NCI-H345 treated with DMSO at 0.1 percent for 48 hours (cell line): ENCODE data around the gene HBG2.
"Not testable (repeated sequence)": the region's sequence is repeated elsewhere in the genome, so short reads cannot be mapped to it uniquely, and the experiment has no call there.

ENCODE experiments used
- DNase-seq: peaks from one replicate; lab custom pipeline; 2025; ENCODE audit not compliant: unreplicated experiment; lab: John Stamatoyannopoulos, UW

Gene HBG2

DNA sequence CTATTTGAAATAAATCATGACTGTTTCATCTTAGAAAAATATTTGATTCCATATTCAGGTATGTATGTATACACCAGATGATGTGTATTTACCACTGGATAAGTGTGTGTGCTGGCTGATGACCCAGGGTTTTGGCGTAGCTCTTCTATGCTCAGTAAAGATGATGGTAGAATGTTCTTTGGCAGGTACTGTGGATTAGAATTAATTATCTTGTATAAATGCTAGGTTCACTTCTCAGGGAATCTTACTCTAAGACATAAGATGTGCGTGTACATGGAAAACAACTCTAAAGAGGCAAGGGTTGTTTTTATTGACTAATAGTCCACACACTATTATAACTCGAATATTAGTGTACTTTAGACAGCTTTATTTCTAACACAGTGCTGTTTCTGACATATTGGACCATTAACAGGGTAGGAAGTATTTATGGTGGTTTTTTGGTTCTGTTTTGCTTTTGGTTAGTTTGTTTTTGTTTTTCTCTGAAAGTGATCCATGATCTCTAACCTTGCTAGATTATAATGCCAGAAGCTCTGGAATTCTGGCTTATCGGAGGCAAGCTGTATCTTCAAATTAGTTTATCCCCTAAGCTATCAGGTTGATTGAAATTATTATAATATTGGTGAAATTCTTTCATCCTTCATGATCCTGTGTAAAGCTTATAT, 3.9 kb downstream of the HBG2 start:
- DNase-seq: no peak

DNA sequence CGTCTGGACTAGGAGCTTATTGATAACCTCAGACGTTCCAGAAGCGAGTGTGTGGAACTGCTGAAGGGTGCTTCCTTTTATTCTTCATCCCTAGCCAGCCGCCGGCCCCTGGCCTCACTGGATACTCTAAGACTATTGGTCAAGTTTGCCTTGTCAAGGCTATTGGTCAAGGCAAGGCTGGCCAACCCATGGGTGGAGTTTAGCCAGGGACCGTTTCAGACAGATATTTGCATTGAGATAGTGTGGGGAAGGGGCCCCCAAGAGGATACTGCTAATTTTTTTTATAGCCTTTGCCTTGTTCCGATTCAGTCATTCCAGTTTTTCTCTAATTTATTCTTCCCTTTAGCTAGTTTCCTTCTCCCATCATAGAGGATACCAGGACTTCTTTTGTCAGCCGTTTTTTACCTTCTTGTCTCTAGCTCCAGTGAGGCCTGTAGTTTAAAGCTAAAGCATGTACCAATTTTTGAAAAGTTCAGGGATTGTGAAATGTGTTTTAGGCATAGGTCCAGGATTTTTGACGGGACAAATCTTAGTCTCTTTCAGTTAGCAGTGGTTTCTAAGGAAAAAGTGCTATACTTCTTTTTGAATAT, 4.7 kb downstream of the HBG2 start, which contains the start of gene HBG1:
Gene HBG1, minus strand, starts transcription at position 51 of the 590 bp plus-strand sequence. CDS start 53 bp downstream, outside the sequence.
- not testable (repeated sequence) for DNase-seq

DNA sequence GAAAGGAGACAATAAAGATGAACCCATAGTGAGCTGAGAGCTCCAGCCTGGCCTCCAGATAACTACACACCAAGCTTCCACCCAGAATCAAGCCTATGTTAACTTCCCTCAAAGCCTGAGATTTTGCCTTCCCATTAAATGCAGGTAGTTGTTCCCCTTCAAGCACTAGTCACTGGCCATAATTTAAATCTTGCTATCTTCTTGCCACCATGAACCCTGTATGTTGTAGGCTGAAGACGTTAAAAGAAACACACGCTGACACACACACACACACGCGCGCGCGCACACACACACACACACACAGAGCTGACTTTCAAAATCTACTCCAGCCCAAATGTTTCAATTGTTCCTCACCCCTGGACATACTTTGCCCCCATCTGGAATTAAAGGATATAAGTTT, 6.1 kb downstream of the HBG2 start:
- not testable (repeated sequence) for DNase-seq

DNA sequence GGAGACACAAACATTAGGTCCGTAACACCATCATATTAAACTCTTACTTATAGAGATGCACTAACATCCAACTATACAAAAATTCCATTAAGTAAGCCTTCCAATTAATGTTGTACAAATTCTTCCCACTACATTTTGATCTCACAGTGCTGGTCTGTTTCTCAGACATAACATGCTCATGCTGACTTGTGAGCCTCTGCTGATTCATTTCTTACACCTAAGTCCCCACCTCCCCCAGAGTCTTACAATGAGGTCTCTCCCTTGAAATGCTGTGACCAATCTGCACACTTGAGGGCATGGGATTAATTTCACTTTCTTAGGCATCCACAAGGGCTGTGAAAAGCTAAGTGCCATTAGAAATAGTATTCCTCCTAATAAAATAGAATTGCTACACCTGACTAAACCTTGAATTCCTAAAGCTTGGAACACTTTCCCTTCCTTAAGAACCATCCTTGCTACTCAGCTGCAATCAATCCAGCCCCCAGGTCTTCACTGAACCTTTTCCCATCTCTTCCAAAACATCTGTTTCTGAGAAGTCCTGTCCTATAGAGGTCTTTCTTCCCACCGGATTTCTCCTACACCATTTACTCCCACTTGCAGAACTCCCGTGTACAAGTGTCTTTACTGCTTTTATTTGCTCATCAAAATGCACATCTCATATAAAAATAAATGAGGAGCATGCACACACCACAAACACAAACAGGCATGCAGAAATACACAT, 6.9 kb downstream of the HBG2 start:
- no peak for DNase-seq

DNA sequence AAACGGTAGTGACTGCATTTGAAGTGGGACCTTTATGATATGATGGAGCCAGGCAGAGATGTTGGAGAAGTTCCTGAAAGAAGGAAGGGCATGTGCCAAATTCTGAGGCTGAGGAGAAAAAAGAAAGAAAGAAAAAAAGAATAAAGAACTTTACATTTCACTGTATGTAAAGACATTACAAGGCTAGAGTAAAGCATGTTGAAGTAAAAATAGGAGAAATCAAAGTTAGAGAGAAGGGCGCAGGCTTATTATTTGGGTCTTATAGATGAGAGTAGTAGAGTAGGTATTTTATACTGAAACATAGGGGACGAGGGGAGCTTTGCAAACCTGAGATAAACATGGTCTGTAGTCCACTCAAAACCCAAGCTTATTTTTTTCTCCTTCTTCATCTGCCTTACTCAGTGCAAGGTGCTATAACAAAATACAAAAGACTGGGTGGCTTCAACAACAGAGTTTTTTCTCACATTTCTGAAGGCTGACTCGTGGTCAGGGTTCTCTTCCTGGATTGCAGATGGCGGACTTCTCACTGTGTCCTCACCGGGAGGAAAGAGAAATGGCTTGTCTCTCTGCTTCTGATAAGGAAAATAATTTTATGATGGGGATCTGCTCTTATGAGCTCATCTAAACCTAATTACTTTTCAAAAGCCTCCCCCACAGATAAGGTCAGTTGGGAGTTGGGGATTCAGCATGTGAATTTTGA, 7.7 kb downstream of the HBG2 start:
- no peak for DNase-seq

DNA sequence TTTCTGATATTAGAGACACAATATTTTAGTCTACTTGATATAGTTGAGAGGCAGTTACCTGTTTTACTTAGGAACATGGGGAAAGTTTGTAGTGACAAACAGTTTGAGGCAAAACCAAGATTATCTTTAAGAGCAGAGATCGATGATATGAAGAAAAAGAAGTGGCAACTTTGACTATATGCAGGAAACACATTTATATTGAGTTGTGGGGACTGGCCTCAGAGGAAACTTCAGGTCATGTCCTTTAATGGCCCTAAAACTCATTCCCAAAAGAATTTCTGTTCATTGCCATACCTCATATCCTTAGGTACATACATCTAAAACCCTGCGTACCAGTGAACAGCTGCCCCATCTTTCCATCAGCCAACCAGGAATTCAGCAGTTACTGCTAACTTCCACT, 9.4 kb downstream of the HBG2 start:
- DNase-seq: no peak

DNA sequence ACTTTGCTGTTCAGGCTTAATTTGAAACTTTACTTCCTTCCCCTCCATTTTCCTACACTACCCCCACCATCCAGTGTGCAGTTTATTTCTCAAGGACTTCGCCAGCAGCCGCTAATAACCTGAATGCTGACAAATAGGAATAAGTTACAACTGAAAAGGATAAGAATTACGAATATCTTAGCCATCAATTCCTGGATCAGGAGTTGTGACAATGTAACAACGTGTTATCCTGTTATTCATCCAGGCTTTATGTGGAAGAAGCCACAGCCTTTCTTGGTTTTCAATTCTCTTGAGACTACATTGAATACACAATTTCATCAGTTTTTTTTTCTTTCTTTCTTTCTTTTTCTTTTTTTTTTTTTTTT, 10.8 kb downstream of the HBG2 start:
- no peak for DNase-seq

DNA sequence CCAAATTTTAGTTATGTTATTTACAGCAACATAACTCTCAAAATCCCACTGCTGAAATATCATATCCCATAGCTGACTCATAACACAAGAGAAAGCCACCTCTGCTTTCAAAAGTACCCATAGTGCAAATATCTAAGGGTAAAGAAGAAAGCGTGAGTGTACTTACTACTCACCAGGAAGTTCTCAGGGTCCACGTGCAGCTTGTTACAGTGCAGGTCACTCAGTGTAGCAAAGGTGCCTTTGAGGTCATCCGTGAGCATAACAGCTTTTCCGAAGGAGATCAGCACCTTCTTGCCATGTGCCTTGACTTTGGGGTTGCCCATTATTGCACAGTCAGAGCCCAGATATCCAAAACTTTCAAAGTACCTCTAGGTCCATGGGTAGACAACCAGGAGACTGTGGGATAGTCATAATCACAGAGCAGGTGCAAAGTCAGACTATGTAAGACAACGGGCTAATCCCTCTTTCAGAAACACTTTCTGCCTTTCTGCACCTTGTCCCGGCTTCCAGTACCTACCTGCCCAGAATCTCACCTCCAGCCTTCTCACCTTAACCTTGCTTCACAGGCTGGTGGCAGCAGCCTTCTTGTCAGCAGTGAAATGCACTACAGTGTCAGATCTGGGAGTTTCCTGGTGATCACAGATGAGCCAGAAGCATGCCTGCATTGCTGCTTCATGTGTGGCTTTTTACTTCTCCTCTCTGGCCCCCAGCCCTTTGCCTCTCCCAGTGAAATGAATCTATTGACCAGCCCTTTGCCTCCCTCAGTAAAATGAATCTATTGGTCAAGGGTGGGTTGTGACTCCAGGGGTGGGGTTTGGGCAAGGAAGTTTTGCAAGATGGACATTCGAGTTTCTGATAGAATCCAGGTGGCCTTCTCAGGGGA, 11.4 kb downstream of the HBG2 start:
- DNase-seq: no peak

DNA sequence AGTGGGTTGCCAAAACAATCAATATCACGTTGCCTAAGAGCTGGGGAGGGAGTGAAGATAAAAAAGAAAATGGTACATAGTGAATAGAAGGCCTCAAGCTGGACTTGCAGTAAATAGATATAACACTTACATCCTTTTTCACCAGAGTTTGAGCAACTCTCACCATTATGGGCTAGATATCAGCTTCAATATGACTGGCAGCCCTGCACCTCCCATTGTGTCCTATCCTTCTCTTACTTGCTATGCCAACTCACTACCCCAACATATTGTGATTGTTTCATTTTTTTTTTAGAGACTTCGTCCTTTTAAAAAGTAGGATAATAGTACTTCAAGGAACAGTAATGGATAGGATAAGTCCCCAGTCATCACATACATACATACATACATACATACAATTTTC, 12.4 kb downstream of the HBG2 start:
- DNase-seq: no peak

DNA sequence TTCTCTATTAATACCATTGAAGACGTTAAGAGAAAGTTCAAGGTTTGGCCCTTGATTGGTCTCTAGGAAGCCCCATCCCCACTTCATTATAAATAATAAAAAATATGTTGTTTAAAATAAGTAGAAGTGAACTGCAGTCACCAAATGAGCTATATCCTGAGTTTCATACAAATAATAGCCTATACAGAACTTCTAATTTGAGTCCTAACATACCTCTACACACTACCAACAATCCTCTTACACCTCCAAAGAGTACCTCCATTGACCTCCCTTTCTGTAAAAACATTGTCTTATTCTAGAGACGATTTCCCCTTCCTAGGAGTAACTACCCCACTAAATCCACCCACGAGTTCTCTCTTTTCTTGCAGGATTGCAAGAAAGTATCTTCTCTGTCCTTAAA, 13.1 kb downstream of the HBG2 start:
- DNase-seq: no peak

DNA sequence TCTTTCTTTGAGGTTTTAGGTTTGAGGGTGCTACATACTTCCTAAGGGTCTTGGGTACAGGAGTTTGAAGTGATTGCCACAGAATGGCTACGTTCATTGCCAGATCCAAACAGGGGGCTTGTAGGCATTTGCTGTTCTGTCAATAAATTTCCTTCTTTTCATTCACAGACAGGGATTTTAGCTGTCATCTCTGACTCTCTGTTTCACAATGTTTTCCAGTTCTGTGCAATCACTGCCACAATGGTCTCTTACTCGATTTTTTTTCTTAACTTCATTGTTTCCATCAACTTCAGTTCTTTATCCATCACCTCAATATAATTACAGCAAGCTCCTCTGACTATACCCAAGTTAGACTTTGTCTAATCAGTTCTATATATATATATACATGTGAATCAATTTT, 14.1 kb downstream of the HBG2 start:
- DNase-seq: no peak

DNA sequence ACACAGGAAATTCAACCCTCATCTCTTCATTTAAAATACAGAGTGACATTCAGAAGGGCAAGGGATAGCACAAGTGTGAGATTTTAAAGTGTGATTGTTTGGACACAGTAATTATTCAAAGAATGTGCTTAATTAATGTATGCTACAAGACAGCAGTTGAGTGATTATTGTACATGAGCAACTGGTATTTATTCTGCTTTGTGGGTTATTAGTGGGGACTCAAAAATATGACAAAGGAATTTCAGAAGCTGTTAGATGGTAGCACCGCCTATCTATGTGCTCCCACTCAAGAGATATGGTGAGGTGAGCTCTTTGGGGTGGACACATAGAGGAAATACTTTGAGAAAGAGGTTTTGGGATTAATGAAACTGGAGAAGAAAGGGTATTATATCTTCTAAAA, 14.5 kb downstream of the HBG2 start:
- DNase-seq: no peak

DNA sequence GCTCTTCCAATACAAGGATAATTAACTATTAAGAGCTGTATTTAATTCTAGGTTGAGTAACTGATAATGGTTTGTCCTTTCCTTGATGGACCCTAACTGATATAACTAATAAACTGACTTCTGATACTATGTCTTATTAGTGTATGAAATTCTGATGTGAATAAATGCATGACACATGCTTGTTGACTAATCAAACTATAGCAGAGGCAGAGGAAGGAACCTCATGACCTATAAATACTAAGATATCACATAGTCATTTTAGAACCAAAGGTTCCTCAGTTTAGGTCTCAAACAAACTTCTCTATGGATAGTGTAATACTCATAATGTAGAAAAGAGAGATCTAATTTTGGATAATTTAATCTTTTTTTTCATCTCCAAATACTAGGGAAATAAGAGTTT, 15.5 kb downstream of the HBG2 start:
- DNase-seq: no peak

DNA sequence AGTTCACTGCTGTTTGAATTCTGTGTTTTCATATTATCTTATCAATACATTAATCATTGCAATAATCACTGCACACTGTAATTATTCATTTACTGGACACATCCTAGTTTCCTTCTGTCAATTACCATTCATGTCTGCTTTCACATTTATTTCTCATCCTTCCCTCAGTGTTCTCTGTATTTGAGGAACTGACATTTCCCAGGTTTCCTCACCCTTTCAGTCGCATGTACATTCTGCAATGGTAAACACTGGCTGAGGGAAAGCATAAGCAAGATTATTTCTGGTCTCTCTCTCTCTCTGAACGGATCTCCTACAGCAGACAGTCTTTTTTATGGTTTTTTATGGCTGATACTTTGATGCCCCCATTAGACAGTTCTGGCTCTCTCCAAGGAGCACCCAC, 16.1 kb downstream of the HBG2 start:
- DNase-seq: no peak

DNA sequence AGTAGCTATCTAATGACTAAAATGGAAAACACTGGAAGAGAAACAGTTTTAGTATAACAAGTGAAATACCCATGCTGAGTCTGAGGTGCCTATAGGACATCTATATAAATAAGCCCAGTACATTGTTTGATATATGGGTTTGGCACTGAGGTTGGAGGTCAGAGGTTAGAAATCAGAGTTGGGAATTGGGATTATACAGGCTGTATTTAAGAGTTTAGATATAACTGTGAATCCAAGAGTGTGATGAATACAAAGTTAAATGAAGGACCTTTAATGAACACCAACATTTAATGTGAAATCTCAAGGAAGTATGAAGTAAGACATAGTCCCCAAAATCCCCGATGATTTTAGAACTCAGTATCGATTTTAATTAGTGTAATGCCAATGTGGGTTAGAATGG, 17.2 kb downstream of the HBG2 start:
- no peak for DNase-seq

DNA sequence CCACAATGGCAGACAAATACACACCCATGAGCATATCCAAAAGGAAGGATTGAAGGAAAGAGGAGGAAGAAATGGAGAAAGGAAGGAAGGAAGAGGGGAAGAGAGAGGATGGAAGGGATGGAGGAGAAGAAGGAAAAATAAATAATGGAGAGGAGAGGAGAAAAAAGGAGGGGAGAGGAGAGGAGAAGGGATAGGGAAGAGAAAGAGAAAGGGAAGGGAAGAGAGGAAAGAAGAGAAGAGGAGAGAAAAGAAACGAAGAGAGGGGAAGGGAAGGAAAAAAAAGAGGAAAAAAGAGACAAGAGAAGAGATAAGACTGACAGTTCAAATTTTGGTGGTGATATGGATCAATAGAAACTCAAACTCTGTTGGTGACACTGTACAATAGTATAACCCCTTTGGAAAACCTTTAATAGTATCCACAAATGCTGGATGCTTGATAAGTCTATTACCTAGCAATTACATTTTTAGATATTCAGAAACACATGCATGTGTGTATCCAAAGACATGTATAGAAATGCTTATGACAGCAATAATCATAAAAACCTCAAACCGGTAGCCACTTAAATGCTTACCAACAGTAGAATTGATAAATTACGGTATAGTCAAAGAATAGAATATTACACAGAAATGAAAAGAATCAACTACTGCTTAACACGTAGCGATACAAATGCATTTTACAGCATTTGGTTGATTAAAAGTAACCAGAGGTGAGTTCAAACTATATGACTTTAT, 19.1 kb downstream of the HBG2 start:
- no peak for DNase-seq

DNA sequence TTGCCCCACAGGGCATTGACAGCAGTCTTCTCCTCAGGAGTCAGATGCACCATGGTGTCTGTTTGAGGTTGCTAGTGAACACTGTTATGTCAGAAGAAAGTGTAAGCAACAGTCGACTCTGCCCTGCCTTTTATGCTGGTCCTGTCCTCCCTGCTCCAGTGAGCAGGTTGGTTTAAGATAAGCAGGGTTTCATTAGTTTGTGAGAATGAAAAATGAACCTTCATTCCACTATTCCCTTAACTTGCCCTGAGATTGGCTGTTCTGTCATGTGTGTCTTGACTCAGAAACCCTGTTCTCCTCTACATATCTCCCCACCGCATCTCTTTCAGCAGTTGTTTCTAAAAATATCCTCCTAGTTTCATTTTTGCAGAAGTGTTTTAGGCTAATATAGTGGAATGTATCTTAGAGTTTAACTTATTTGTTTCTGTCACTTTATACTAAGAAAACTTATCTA, 20.2 kb downstream of the HBG2 start, which contains the start of gene HBD:
Gene HBD, minus strand, starts transcription at position 103 of the 454 bp plus-strand sequence. Its CDS starts 50 bp downstream, at position 53.
- DNase-seq: no peak

DNA sequence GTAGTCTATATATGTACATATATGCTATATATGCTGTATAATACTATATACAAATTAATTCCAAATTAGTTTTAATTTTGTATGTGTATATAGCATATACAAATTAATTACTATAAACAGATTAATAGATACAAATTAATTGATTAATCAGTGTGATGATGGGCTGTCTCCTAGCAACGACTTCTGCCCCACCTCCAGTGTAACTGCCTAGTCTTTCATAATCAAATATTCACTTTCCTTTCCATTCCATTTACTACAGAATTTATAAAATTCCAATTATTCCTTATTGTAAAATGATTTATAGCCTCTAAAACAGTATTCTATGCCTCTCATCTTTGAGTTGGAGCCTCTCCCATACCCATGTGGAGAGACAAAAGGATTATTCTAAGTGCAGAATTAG, 21.3 kb downstream of the HBG2 start:
- no peak for DNase-seq

DNA sequence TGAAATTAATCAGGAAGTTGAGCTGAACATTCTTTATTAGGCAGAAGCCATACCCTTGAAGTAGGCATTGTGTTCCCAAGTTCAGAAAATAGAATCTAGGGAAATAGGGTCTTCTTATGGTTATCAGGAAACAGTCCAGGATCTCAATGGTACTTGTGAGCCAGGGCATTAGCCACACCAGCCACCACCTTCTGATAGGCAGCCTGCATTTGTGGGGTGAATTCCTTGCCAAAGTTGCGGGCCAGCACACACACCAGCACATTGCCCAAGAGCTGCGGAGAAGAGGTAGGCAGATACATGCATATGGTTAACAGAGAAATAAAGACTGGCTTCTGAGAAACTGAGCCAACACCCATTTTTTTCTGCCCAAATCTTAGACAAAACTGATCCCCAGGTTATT, 21.8 kb downstream of the HBG2 start:
- DNase-seq: no peak

DNA sequence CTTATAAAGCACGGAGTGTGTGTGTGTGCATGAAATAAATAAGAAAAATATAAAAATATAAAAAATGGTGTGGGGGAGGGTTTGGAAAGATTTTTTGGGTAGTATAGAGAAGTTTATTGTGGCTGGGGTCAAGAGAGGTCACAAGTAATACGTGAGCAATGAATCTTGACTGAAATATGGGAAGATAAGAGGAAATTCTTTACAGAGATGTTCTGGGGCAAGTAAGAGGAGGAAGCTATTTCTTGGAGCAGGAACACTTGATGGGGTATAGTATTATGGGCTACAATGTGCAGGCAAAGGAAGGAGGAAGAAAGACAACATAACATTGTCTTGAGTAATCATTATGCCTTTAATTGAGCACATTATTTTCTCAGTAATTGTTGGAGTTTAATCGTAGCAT, 22.4 kb downstream of the HBG2 start:
- no peak for DNase-seq
